GM12874 (cell line): ENCODE measurements around the gene FBXO4.

Experiments
- TF ChIP-seq, protein P1 (sequence below): IDR thresholded peaks from 2 replicates; pipeline ENCODE4 v1.5.1; 2011; ENCODE audit warnings: low read depth, mild to moderate bottlenecking, control low read depth, low read length, moderate library complexity; ENCODE audit not compliant: insufficient read depth

Gene FBXO4

GRCh38 chr5:41985945-41986695, 61.0 kb downstream of the FBXO4 start:
- TF ChIP-seq, protein P1, sequence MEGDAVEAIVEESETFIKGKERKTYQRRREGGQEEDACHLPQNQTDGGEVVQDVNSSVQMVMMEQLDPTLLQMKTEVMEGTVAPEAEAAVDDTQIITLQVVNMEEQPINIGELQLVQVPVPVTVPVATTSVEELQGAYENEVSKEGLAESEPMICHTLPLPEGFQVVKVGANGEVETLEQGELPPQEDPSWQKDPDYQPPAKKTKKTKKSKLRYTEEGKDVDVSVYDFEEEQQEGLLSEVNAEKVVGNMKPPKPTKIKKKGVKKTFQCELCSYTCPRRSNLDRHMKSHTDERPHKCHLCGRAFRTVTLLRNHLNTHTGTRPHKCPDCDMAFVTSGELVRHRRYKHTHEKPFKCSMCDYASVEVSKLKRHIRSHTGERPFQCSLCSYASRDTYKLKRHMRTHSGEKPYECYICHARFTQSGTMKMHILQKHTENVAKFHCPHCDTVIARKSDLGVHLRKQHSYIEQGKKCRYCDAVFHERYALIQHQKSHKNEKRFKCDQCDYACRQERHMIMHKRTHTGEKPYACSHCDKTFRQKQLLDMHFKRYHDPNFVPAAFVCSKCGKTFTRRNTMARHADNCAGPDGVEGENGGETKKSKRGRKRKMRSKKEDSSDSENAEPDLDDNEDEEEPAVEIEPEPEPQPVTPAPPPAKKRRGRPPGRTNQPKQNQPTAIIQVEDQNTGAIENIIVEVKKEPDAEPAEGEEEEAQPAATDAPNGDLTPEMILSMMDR = no peak
